NCI-H510A treated with DMSO at 0.1 percent for 48 hours (cell line): Measurements from ENCODE around the gene RPUSD1.
"Not testable (repeated sequence)": the region's sequence is repeated elsewhere in the genome, so short reads cannot be mapped to it uniquely, and the experiment has no call there.

Source experiments
- DNase-seq: peaks from one replicate; lab custom pipeline; 2025; lab: John Stamatoyannopoulos, UW

RPUSD1 gene

DNA sequence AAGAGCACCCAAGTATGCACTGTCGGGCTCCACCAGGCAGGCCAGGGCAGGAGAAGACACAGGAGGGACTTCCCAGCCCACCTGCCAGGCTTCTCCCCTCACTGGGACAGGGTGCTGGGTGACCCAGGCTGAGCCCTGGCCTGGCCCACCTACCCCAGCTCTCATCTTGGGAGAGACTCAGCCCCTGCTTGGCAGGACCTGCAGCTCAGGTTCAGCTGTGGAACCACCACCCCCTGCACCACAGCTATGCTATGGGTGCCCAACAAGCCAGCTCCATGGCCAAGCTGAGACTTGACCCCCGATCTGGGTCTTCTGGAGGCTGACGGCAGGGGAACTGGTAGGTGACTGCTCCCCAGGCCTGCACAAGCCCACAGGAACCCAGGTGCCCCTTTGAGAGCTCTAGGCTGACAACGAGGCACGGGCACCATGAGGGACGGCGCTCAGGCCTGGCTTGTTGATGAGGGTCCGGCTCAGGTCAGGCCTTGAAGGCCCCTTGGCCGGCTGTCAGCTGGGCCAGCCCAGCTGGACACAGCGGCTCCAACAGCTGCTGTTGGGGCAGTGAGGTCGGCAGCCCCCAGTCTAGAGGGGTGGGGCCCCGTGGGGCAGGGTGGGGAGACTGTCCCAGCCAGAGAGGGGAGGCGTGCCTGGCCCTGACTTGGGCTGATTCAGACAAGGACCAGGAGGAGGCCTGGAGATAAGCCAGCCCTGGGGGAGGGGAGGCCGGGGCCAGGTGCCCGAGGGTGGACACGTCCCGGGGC, 4.6 kb downstream of the RPUSD1 start:
- DNase-seq = no peak

DNA sequence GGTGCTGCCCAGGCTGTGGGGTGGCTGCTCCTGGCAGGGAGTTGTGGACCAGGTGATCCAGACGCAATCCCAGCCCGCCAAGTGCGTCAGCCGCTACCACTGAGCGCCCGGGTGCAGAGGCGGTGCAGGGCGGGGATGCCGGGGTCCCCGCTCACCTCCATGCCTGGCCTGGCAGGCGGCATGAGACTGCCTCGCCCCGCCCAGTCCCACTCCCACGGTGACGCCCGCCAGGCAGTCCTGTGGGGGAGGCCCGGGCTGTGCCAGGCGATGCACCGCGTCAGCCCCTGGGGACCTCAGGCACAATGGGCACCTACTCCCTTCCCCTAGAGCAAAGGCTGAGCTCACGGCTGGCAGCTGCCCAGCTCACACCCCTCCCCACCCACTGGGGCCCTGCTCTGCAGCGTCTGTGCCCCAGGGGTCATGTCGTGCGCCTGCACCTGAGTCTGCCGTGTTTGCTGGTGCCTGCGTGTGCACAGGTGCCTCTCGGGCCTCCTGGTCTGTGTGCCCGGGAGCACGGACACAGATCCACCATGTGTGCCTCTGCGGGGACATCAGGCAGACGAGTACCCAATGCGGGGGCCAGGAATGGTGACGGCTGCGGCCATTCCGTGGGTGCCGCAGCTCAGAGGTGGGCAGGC, 5.3 kb downstream of the RPUSD1 start:
- no peak for DNase-seq

DNA sequence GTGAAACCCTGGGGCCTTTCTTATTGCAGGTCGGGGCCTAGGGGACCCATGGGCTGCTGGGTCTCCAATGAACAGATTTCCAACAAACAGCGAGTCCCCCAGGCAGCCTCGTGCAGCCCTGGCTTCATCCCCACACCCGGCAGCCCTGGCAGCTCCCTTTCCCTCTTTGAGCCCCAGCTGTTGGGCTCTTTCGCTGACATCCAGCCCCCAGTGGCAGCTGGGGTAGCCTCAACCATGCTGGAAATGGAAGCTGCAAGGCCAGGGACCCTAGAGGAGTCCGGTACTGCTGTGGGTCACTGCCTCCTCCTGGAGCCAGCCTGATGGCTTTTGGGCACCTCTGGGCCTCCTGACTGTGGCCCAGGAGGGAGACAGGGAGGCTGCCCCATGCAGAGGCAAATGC, 5.9 kb downstream of the RPUSD1 start:
- no peak for DNase-seq

DNA sequence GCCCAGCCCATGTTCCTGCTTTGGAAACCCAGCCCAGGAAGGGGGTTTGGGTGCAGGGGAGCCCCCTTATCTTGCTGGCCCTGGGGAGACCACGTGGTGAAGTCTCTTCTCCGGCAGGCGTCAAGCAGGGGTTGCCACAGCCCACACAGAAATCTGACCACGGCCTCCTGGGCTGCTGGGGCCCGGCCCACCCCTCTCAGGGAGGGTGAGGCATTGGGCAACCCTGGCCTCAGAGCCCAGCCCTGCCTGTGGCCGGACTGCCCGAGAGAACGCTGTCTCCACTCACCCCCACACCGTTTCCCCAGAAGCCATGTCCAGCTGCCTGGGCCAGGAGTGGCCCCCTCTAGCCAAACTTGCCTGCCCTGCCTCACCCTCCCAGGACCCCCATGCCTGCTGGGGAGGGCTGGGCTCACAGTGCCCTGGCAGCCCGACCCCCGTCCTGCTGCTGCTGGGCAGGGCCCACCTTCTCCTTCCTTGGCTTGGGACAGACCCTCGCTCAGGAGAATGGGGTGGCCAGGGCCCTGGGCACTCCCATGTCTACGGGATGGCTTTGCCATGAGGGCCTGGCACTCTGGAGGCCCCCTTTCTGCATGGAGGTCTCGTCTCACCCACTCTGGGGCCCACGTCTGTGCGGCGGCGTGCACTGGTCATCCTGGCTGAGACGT, 6.7 kb downstream of the RPUSD1 start:
- DNase-seq = no peak

DNA sequence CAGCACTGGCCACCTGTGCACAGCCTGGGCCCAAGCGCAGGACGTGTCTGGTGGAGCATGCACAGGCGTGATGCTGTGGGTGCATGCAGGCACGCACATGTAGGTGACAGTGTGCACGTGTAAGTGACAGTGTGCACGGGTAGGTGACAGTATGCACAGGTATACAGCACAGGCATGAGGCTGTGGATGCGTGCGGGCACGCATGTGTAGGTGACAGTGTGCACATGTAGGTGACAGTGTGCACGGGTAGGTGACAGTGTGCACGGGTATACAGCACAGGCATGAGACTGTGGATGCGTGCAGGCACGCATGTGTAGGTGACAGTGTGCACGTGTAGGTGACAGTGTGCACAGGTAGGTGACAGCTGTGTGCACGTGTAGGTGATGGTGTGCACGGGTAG, 7.9 kb downstream of the RPUSD1 start:
- no peak for DNase-seq

DNA sequence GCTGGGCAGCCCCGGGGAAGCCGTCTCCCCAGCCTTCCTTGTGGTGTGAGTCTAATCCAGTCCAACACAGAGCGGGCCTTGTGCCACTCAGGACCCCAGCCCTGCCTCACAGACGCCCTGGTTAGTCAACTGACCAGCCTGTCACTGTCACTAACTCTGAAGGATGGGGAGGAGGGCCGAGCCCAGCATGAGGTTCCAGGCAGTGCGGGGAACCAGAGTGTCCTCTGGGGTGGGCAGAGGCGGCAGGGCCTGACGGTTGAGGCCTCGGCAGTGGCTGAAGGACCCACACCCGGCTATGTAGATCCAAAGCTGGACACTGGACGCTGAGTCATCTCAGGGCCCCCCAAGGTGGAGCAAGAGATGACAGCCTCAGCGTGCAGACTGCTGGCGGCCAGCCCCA, 8.6 kb downstream of the RPUSD1 start:
- DNase-seq = no peak

DNA sequence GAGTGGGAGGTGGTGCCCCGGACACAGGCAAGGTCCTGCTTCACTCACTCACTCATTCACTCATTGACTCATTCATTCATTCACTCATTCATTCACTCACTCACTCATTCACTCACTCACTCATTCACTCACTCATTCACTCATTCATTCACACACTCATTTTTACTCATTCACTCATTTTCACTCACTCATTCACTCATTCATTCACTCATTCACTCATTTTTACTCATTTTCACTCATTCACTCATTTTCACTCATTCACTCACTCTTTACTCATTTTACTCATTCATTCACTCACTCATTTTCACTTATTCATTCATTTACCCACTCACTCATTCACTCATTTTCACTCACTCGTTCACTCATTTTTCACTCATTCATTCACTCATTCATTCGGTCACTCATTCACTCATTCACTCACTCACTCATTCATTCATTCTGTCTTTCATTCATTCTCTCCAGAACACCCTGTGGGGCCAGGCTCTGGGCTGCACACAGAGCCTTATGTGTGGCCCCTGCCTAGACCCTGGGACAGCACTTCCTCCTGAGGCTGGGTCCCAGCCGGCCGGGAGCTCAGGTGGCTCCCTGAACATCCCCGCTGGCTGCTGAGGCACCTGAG, 9.2 kb downstream of the RPUSD1 start:
- no peak for DNase-seq

DNA sequence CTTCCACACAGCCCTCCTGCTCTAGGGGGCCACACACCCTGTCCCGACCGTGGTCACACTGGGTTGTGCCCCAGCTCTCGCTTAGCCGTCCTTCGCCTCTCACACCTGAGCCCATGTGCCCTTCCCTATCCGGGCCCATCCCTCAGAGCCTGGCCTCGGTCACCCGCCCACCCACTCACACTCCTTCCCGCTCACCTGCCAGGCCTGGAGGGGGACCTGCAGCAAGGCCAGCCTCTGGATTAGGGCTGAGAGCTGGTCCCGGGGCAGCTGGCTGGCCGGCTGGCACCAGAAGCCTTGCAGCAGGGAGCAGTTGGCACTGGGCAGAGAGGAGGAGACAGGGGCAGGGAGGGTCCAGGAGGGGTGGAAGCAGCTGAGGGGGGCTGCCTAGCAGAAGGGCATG, 9.7 kb downstream of the RPUSD1 start:
- no peak for DNase-seq

DNA sequence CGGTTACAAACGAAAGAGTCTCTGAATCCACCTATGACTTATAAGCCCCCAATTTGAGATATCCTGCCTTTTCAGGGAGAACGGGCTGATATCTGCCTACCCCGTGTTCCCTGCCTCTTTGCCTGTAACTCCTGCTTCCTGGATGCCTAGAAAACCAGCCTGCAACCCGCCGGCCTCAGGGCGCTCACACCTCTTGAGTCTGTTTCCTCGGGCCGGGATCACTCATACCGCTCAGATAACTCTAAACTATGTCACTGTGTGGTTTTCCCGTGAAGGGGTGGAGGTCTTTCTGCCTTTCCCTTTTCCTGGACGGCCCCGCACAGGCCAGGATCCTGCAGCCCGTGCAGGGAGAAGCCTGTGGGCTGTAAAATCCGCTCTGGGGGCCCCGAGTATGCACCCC, 10.4 kb downstream of the RPUSD1 start:
- DNase-seq = no peak

DNA sequence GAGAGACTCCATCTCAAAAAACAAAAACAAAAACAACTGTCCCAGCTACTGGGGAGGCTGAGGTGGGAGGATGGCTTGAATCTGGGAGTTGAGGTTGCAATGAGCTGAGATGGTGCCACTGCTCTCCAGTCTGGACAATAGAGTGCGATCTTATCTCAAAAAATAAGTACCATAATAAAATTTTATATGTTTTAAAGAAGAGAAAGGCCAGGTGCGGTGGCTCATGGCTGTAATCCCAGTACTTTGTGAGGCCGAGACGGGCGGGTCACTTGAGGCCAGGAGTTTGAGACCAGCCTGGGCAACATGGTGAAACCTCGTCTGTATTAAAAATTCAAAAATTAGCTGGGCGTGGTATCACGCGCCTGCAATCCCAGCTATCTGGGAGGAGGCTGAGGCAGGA, 11.4 kb downstream of the RPUSD1 start:
- no peak for DNase-seq

DNA sequence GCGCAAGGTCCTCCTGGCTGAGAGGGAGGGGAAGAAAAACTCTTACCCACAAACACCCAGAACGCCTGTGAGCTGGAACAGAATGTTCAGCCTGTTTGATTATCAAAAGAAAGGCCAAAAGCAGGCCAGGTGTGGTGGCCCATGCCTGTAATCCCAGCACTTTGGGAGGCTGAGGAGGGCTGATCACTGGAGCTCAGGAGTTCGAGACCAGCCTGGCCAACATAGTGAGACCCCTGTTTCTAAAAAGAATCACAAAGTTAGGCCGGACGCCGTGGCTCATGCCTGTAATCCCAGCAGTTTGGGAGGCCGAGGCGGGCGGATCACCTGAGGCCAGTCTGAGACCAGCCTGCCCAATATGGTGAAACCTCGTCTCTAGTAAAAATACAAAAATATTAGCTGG, 11.9 kb downstream of the RPUSD1 start:
- DNase-seq = not testable (repeated sequence)

DNA sequence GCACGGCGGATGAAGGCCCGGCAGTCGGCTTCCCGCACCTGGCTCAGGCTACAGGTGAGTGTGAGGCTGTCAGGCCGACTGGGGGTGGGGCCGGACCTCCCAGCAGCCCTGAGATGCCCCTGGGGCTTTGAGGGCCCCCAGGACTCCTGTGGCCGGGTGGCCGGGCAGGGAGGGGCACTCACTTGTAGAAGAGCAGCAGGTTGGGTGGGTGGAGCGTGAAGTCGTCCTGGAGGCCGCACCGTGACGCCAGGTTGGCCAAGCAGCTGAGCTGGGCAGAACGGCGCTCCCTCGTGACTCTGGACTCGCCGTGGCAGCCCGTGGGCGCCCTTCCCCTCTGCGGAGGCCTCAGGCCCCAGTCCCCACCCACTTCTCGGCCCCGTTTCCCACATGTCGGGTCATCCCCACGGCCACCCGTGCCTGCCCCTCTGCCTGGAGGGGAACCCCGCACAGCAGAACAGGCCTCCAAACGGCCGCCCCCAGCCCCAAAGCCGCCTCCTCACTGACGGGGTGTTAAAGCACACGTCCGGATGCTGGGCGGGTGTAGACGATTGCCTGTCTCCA, 12.9 kb downstream of the RPUSD1 start:
- no peak for DNase-seq

DNA sequence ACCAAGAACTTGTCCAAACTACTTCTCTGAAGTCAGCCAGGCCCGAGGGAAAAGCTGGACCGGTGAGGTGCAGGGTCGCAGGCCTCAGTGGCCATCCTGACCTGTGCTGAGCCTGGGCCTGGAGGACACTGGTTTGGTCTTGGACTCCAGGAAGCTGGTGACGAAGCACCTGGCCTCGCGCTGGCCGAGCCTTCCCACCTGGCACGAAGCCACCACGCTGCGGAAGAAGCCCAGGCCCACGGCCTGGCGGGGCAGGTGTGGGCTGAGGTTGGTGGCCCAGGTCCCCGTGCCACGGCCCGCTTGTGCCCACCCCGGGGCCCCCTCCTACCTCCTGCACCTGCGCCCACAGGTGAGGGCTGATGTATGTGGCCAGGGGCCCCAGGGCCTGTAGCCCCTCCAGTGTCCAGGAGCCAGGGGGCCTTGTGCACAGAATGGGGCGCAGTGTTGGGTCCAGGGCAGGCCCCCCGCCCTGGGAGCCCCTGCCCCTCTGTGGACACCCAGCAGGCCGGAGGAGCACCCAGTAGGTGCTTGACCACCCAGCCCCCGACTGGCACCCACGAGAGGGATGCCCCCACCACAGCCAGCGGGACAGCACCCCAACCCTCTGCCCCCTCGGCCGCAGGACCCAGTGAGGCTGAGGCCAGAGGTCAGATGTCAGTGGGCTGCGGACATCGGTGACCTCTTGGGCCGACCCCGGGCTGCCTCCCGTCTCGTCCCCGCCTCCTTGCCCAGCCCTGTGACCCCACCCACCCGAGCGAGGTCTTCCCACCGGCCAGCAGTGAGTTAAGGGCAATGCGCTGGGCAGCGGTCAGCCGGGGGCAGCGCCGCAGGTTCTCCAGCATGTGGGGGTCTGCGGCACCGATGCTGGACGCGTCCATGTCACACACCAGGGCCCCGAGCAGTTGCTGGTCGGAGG, 13.8 kb downstream of the RPUSD1 start:
- no peak for DNase-seq

DNA sequence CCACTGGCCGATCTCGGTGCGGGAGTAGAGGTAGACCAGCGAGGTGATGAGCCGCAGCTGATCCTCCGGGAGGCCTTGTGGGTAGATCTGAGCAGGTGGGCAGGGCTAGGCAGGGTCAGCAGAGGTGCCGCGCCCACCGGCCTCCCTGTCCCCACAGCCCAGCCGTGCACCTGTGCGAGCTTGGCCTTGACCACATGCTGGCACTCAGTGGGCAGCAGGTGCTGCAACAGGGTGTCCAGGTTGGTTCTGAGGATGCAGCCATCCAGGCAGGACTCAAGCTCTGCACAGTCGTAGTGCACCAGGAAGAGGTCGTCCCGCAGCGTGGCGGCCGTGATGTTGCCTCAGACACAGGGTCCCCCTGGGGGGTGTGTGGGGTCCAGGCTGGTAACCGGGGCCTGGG, 15.2 kb downstream of the RPUSD1 start:
- DNase-seq = no peak

DNA sequence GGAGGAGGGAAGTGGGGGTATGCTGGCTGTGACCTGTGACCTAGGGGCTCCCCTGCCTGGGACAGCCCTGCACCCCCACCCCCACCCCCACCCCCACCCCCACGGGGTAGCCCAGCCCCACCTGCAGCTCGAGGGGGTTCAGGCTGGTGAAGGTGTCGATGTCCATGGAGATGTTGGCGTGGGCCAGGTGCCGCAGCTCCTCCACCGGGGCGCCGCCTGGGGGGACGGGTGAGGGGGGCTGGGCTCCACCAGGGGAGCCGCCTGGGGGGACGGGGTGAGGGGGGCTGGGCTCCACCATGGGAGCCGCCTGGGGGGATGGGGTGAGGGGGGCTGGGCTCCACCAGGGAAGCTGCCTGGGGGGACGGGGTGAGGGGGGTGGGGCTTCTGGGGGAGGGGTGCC, 17.8 kb downstream of the RPUSD1 start:
- no peak for DNase-seq

DNA sequence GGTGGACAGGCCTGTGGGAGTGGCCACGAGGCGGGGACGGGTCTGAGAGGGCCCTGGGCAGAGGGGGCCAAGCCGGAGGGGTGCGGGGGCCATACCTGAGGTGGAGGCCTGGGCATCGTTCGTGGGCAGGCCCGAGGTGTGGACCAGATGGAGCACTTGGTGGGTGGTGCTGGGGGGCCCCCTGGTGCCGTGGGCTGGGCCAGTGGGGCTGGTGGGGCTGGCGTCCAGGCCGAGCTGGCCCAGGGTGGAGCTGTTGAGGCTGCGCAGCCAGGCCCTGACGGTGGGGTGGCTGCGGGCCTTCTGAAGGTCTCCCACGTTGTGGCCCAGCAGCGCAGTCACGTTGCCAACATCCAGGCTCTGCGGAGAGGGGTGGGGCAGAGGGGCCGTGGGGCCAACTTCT, 18.2 kb downstream of the RPUSD1 start:
- no peak for DNase-seq

DNA sequence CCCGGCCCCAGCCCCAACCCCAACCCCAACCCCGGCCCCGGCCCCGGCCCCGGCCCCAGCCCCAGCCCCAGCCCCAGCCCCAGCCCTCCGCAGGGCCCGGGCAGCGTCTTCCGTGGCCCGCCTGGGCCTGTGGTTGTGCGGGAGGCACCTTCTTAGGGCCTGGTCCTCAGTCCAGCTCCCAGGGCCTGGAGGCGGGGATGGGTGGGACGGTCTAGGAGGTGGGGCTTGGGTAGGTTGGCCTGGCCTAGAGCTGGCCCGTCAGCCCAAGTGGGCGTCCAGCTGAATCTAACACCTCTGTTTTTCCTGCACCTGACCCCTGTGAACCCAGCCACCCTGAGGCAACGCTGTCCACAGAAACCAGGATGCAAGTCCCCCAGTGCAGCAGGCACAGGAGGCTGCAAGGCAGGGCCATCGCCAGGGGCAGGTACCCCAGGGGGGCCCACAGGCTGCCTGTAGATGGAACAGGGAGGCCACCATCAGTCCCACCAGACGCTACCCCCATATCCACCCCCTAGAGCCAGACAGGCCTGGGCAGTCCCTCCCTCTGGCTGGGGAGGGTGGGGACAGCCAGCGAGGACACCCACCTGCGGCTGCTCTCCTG, 18.9 kb downstream of the RPUSD1 start:
- DNase-seq = no peak

DNA sequence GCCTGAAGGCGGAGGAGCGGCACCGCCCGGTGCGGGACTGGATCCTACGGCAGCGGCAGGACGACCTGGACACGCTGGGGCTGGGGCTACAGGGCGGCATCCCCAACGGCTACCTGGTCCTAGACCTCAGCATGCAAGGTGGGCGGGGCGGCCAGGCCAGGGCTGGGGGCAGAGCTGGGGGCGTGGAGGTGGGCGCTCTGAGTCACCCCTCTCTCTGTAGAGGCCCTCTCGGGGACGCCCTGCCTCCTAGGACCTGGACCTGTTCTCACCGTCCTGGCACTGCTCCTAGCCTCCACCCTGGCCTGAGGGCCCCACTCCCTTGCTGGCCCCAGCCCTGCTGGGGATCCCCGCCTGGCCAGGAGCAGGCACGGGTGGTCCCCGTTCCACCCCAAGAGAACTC, 19.8 kb downstream of the RPUSD1 start:
- DNase-seq = no peak

DNA sequence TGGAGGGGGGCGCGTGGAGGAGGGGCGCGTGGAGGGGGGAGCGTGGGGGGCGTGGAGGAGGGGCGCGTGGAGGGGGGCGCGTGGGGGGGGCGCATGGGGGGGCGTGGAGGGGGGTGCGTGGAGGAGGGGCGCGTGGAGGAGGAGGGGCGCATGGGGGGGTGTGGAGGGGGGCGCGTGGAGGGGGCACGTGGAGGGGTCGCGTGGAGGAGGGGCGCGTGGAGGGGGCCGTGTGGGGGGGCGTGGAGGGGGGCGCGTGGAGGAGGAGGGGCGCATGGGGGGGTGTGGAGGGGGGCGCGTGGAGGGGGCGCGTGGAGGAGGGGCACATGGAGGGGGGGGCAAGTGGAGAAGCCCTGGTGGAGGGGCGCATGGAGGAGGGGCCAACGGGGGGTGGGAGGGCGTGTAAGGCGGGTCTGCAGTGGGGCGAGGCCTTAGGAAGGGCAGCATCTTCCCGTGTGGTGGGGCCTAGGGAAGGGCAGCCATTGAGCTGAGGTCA, 20.4 kb downstream of the RPUSD1 start:
- DNase-seq = no peak

DNA sequence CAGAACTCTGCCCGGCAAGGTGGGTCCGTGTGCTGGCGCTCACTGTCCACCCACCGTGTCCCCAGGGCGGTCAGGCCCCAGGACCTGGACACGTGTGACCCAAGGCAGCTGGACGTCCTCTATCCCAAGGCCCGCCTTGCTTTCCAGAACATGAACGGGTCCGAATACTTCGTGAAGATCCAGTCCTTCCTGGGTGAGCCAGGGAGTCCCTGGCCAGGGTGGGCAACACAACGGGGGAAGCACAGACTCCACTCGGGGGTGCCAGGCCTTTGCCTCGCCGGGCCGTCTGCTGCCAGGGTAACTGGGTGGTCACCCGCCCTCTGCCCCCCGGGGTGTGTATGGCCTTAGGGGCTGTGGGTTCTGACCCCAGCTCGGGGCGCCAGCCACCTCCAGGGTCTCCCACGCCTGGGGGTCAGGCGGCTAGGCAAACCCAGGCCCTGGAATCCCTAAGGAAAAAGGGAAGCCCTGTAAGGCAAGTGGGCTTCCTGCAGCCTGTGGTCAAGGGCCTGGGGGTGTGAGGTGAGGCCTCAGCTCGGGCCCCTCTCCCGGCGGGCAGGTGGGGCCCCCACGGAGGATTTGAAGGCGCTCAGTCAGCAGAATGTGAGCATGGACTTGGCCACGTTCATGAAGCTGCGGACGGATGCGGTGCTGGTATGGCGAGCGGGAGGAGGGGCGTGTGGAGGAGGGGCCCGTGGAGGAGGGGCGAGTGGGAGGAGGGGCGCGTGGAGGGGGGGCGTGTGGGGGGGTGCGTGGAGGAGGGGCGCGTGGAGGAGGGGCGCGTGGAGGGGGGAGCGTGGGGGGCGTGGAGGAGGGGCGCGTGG, 21.2 kb downstream of the RPUSD1 start:
- no peak for DNase-seq
